ENCODE measurements around the gene DNAJB9.

The DNAJB9 gene

GRCh38 chr7:108581655-108582491 lies 12.2 kb downstream of the DNAJB9 start:
- peaks cover 0 to 10% (median 5%) of the 10 kb centered on the region in 5 donors for H3K4me1 ChIP-seq (ENCODE audit: control insufficient read depth in 5 of 5, insufficient read depth in 5 of 5, low read length in 5 of 5)
- peaks cover 0 to 12% (median 5%) of the 10 kb centered on the region in 5 donors for H3K9me3 ChIP-seq (ENCODE audit: control insufficient read depth in 5 of 5, low read length in 5 of 5)
- H3K27me3 ChIP-seq (ENCODE audit: control insufficient read depth in 5 of 5, insufficient read depth in 4 of 5, low read length in 5 of 5): no peaks in the 10 kb centered on the region
- no peak overlapping the region for H3K9ac ChIP-seq (ENCODE audit: low read length in 5 of 5)
- no peak overlapping the region for H3K27ac ChIP-seq (ENCODE audit: low read depth, low read length)
- peaks cover 0 to 13% (median 9%) of the 10 kb centered on the region in 5 donors for H3K36me3 ChIP-seq (ENCODE audit: control insufficient read depth in 5 of 5, insufficient read depth in 5 of 5, low read length in 5 of 5)
- H3K4me3 ChIP-seq (ENCODE audit: low read depth in 1 of 5, low read length in 5 of 5): no peak overlapping the region

DNA sequence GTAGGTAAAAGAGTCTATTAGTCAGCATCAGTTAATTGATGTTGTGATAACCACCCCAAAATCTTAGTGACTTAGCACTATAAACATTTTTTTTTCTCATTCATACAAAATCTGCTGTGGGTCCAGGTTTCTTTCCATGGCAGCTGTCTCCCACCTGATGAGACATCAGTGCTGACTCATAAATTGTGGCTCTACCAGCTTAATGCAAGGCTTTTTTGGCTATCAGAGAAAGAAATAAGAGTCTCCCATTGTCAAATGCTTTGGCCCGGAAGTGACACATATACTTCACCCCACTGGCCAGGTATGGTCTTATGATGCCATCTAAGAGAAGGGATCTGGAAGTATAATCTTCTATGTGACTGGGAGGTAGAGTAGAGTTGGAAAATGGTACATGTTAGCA lies 14.5 kb downstream of the DNAJB9 start:
- Histone ChIP-seq H3K36me3 (ENCODE audit: control insufficient read depth in 5 of 5, insufficient read depth in 5 of 5, low read length in 5 of 5) (peaks cover 0 to 8% (median 6%) of the 10 kb centered on the region in 5 donors), H3K4me1 (ENCODE audit: control insufficient read depth in 5 of 5, insufficient read depth in 5 of 5, low read length in 5 of 5) (peaks cover 0 to 10% (median 5%) of the 10 kb centered on the region in 5 donors), H3K27me3 (ENCODE audit: control insufficient read depth in 5 of 5, insufficient read depth in 4 of 5, low read length in 5 of 5) (no peaks in the 10 kb centered on the region), H3K9me3 (ENCODE audit: control insufficient read depth in 5 of 5, low read length in 5 of 5) (peaks cover 0 to 12% (median 5%) of the 10 kb centered on the region in 5 donors), H3K27ac (ENCODE audit: low read depth, low read length) (no peak overlapping the region), H3K4me3 (ENCODE audit: low read depth in 1 of 5, low read length in 5 of 5) (no peak overlapping the region), H3K9ac (ENCODE audit: low read length in 5 of 5) (no peak overlapping the region)

DNA sequence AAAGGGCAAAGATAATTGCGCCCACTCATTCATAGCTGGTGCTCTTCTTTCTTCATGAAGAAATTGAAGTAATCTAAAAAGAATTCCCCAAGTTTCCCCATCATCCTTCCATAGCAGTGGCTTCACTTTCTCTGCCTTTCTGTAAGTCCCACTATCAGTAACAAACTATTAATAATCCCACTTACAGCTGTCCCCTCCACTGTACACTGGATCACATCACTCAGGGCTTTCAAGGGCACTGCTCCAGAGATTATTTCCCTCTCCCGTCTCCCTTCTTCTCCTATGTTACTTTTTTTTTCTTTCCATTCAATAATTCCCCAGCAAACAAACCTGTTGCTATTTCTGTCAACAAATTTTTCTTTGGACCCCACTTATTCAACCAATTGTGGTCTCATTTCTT lies 16.2 kb downstream of the DNAJB9 start:
- Histone ChIP-seq H3K4me3 (ENCODE audit: low read depth in 1 of 5, low read length in 5 of 5) (no peak overlapping the region), H3K9ac (ENCODE audit: low read length in 5 of 5) (no peak overlapping the region), H3K4me1 (ENCODE audit: control insufficient read depth in 5 of 5, insufficient read depth in 5 of 5, low read length in 5 of 5) (peaks cover 0 to 10% (median 5%) of the 10 kb centered on the region in 5 donors), H3K27ac (ENCODE audit: low read depth, low read length) (no peak overlapping the region), H3K36me3 (ENCODE audit: control insufficient read depth in 5 of 5, insufficient read depth in 5 of 5, low read length in 5 of 5) (no peaks in the 10 kb centered on the region), H3K27me3 (ENCODE audit: control insufficient read depth in 5 of 5, insufficient read depth in 4 of 5, low read length in 5 of 5) (no peaks in the 10 kb centered on the region), H3K9me3 (ENCODE audit: control insufficient read depth in 5 of 5, low read length in 5 of 5) (no peaks in the 10 kb centered on the region)

DNA sequence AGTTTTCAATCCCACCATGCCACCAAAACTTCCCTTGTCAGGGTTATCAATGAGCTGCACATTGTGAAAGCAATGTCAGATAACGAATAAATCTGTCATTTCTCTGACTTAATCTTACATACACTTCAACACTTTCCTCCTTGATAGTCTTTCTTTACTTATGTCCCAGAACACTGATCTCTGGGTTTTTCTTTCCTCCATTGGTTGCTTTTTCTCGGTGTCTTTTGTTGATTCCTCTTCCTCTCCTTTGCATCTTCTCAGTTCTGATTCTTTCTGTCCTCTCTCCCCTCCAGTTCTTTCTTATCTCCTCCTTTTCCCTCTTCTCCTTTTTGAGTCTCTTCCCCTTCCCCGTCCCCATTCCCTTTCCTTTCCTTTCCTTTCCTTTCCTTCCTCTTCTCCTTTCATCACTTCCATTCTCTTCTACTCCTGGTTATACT lies 16.6 kb downstream of the DNAJB9 start:
- no peaks in the 10 kb centered on the region for H3K9me3 ChIP-seq (ENCODE audit: control insufficient read depth in 5 of 5, low read length in 5 of 5)
- H3K4me3 ChIP-seq (ENCODE audit: low read depth in 1 of 5, low read length in 5 of 5): no peak overlapping the region
- no peaks in the 10 kb centered on the region for H3K27me3 ChIP-seq (ENCODE audit: control insufficient read depth in 5 of 5, insufficient read depth in 4 of 5, low read length in 5 of 5)

GRCh38 chr7:108589199-108589598 lies 19.5 kb downstream of the DNAJB9 start:
- no peak overlapping the region for H3K9ac ChIP-seq (ENCODE audit: low read length in 5 of 5)
- H3K36me3 ChIP-seq (ENCODE audit: control insufficient read depth in 5 of 5, insufficient read depth in 5 of 5, low read length in 5 of 5): no peaks in the 10 kb centered on the region
- no peaks in the 10 kb centered on the region for H3K27me3 ChIP-seq (ENCODE audit: control insufficient read depth in 5 of 5, insufficient read depth in 4 of 5, low read length in 5 of 5)
- no peaks in the 10 kb centered on the region for H3K9me3 ChIP-seq (ENCODE audit: control insufficient read depth in 5 of 5, low read length in 5 of 5)
- no peak overlapping the region for H3K4me3 ChIP-seq (ENCODE audit: low read depth in 1 of 5, low read length in 5 of 5)
- H3K4me1 ChIP-seq (ENCODE audit: control insufficient read depth in 5 of 5, insufficient read depth in 5 of 5, low read length in 5 of 5): no peaks in the 10 kb centered on the region
- no peak overlapping the region for H3K27ac ChIP-seq (ENCODE audit: low read depth, low read length)

More for the DNA sequence above, 16.6 kb downstream of the DNAJB9 start:
- Histone ChIP-seq H3K36me3 (ENCODE audit: control insufficient read depth in 5 of 5, insufficient read depth in 5 of 5, low read length in 5 of 5) (no peaks in the 10 kb centered on the region), H3K4me1 (ENCODE audit: control insufficient read depth in 5 of 5, insufficient read depth in 5 of 5, low read length in 5 of 5) (peaks cover 0 to 10% (median 5%) of the 10 kb centered on the region in 5 donors), H3K9ac (ENCODE audit: low read length in 5 of 5) (no peak overlapping the region), H3K27ac (ENCODE audit: low read depth, low read length) (no peak overlapping the region)

DNA sequence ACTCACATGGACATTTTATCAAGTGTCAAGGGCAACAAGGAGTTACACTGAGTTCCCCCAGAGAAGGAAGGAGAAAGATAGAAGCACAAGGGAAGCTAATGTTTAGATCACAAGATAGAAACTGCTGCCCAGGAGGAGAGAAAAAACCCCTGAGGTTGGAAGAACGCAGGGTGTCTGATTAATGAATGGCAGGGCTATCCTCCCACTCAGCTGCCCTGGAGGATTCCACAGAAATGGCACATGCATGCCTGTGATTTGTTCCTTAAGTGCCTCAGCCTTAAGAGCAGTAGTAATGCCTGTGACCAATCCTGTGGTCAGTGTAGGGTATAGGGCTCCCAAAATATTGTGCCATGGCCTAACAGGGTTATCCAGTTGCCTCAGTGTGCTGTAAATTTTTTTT lies 20.2 kb downstream of the DNAJB9 start:
- H3K9ac ChIP-seq (ENCODE audit: low read length in 5 of 5): no peak overlapping the region
- H3K36me3 ChIP-seq (ENCODE audit: control insufficient read depth in 5 of 5, insufficient read depth in 5 of 5, low read length in 5 of 5): no peaks in the 10 kb centered on the region
- H3K27ac ChIP-seq (ENCODE audit: low read depth, low read length): no peak overlapping the region
- H3K4me1 ChIP-seq (ENCODE audit: control insufficient read depth in 5 of 5, insufficient read depth in 5 of 5, low read length in 5 of 5): no peaks in the 10 kb centered on the region
- no peak overlapping the region for H3K4me3 ChIP-seq (ENCODE audit: low read depth in 1 of 5, low read length in 5 of 5)
- H3K27me3 ChIP-seq (ENCODE audit: control insufficient read depth in 5 of 5, insufficient read depth in 4 of 5, low read length in 5 of 5): no peaks in the 10 kb centered on the region
- H3K9me3 ChIP-seq (ENCODE audit: control insufficient read depth in 5 of 5, low read length in 5 of 5): no peaks in the 10 kb centered on the region

DNA sequence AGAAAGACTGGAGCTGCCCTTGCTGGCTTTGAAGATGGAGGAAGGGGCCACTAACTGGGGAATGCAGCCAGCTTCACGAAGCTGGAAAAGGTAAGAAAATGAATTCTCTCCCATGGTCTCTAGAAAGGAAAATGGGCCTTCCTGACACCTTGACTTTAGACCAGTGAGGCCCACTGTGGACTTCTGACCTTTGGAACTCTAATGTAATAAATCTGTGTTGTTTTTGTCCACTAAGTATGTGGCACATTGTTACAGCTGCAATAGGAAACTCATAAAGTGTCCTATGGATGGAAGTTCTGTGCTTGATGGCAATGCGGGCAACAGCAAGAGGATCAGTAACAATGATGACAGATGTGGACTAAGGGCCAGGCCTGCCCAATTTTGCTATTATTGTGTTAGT lies 20.9 kb downstream of the DNAJB9 start:
- Histone ChIP-seq H3K9me3 (ENCODE audit: control insufficient read depth in 5 of 5, low read length in 5 of 5) (no peaks in the 10 kb centered on the region), H3K4me3 (ENCODE audit: low read depth in 1 of 5, low read length in 5 of 5) (no peak overlapping the region), H3K27ac (ENCODE audit: low read depth, low read length) (no peak overlapping the region), H3K36me3 (ENCODE audit: control insufficient read depth in 5 of 5, insufficient read depth in 5 of 5, low read length in 5 of 5) (no peaks in the 10 kb centered on the region), H3K4me1 (ENCODE audit: control insufficient read depth in 5 of 5, insufficient read depth in 5 of 5, low read length in 5 of 5) (no peaks in the 10 kb centered on the region), H3K27me3 (ENCODE audit: control insufficient read depth in 5 of 5, insufficient read depth in 4 of 5, low read length in 5 of 5) (no peaks in the 10 kb centered on the region), H3K9ac (ENCODE audit: low read length in 5 of 5) (no peak overlapping the region)

- no peaks in the 10 kb centered on the region for H3K4me1 ChIP-seq (ENCODE audit: control insufficient read depth in 5 of 5, insufficient read depth in 5 of 5, low read length in 5 of 5)
- H3K36me3 ChIP-seq (ENCODE audit: control insufficient read depth in 5 of 5, insufficient read depth in 5 of 5, low read length in 5 of 5): no peaks in the 10 kb centered on the region
- no peak overlapping the region for H3K27ac ChIP-seq (ENCODE audit: low read depth, low read length)
- H3K9me3 ChIP-seq (ENCODE audit: control insufficient read depth in 5 of 5, low read length in 5 of 5): no peaks in the 10 kb centered on the region
- H3K9ac ChIP-seq (ENCODE audit: low read length in 5 of 5): no peak overlapping the region
- H3K4me3 ChIP-seq (ENCODE audit: low read depth in 1 of 5, low read length in 5 of 5): no peak overlapping the region
- H3K27me3 ChIP-seq (ENCODE audit: control insufficient read depth in 5 of 5, insufficient read depth in 4 of 5, low read length in 5 of 5): no peaks in the 10 kb centered on the region
Observed at GRCh38 chr7:108592646-108593201, 23.1 kb downstream of the DNAJB9 start.

DNA sequence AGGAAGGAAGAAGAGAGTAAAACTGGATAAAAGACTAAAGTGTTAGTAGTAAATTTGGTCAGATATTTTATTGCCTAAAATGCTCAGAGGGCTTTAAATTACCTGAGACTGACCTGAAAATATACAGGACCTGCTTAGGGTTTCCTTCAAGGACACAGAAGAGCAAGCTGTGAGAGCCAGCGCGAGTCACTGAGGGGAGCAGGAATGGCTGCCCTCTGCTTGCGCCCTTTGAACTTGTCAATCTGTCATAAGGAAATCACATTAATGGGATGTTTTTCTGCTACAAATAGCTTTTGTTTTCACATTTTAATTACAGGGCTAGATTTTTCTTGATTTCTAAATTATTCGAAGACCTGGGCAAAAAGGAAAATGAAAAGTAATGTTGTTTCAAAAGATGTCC lies 26.9 kb downstream of the DNAJB9 start:
- Histone ChIP-seq H3K27me3 (ENCODE audit: control insufficient read depth in 5 of 5, insufficient read depth in 4 of 5, low read length in 5 of 5) (peaks cover 0 to 3% (median 0%) of the 10 kb centered on the region in 5 donors), H3K4me3 (ENCODE audit: low read depth in 1 of 5, low read length in 5 of 5) (no peak overlapping the region), H3K36me3 (ENCODE audit: control insufficient read depth in 5 of 5, insufficient read depth in 5 of 5, low read length in 5 of 5) (no peaks in the 10 kb centered on the region), H3K9ac (ENCODE audit: low read length in 5 of 5) (no peak overlapping the region), H3K4me1 (ENCODE audit: control insufficient read depth in 5 of 5, insufficient read depth in 5 of 5, low read length in 5 of 5) (no peaks in the 10 kb centered on the region), H3K9me3 (ENCODE audit: control insufficient read depth in 5 of 5, low read length in 5 of 5) (no peaks in the 10 kb centered on the region), H3K27ac (ENCODE audit: low read depth, low read length) (no peak overlapping the region)

- Histone ChIP-seq H3K9ac (ENCODE audit: low read length in 5 of 5) (no peak overlapping the region), H3K4me1 (ENCODE audit: control insufficient read depth in 5 of 5, insufficient read depth in 5 of 5, low read length in 5 of 5) (no peaks in the 10 kb centered on the region), H3K36me3 (ENCODE audit: control insufficient read depth in 5 of 5, insufficient read depth in 5 of 5, low read length in 5 of 5) (no peaks in the 10 kb centered on the region), H3K27ac (ENCODE audit: low read depth, low read length) (no peak overlapping the region), H3K4me3 (ENCODE audit: low read depth in 1 of 5, low read length in 5 of 5) (no peak overlapping the region), H3K27me3 (ENCODE audit: control insufficient read depth in 5 of 5, insufficient read depth in 4 of 5, low read length in 5 of 5) (peaks cover 0 to 3% (median 0%) of the 10 kb centered on the region in 5 donors), H3K9me3 (ENCODE audit: control insufficient read depth in 5 of 5, low read length in 5 of 5) (no peaks in the 10 kb centered on the region)
Observed at GRCh38 chr7:108598153-108598552, 28.5 kb downstream of the DNAJB9 start.
